AG04450 (cell line): ENCODE results near the gene RANBP9. TPM values are rescaled to one million over a fixed set of nuclear protein-coding genes. Genes with fewer than 3 reads are reported as not detected.

Source experiments
- CTCF ChIA-PET: fragments of 300-600, 350-600 bp; formaldehyde crosslinking; extraction: SDS; loops from one replicate; lab custom pipeline; 2022; ENCODE audit warnings: antibody characterized with exemption, inconsistent platforms; lab: Charles Lee
- POLR2A ChIA-PET: fragments of 350-600 bp; formaldehyde crosslinking; extraction: SDS; loops from one replicate; lab custom pipeline; 2021; ENCODE audit warnings: antibody characterized with exemption, inconsistent platforms; lab: Yijun Ruan, JAX
- DNase-seq: peaks from one replicate; pipeline ENCODE4 v3.0.0-alpha.2; 2011; ENCODE audit warnings: low read depth, low spot score
- H3K27ac ChIP-seq: one replicate; pipeline ENCODE4 v1.5.1; 2012; ENCODE audit warnings: low read depth, low read length, control low read depth
- H3K27me3 ChIP-seq: one replicate; pipeline ENCODE4 v1.6.0; 2012; ENCODE audit warnings: low read length; ENCODE audit not compliant: control insufficient read depth, insufficient read depth
- H3K4me3 ChIP-seq: 2 replicates; pipeline ENCODE4 v1.5.1; 2011; ENCODE audit warnings: mild to moderate bottlenecking, low read depth, low read length, control low read depth
- H3K9me3 ChIP-seq: 2 replicates; pipeline ENCODE4 v1.5.1; 2012; ENCODE audit warnings: low read length; ENCODE audit not compliant: control insufficient read depth, insufficient read depth
- CTCF ChIP-seq: IDR thresholded peaks from 2 replicates; pipeline ENCODE4 v1.5.1; 2011; ENCODE audit warnings: low read depth, low read length, control low read depth, inconsistent platforms
- polyA plus RNA-seq: library from polyadenylated mRNA; depleted of rRNA; stranded (reverse); fragments of >200 nt; gene quantifications from 2 replicates; pipeline ENCODE4 v1.2.3, GENCODE V29; 2011

Gene RANBP9
- polyA plus RNA-seq, 1 experiment = 37.7 TPM

- H3K27me3 ChIP-seq = no peaks in the 10 kb centered on the region
- POLR2A ChIA-PET = no interaction called here
- no peak for TF ChIP-seq CTCF
- no peak overlapping the region for H3K27ac ChIP-seq
- CTCF ChIA-PET = interaction anchor here (0.6 to 1.4 kb wide), 3 partner anchors 9 to 59 kb away, joined by 3 to 5 read pairs (median 3); partner anchors contain the start of gene NOL7
- no peak for DNase-seq
- no peak overlapping the region for H3K4me3 ChIP-seq
- no peaks in the 10 kb centered on the region for H3K9me3 ChIP-seq
Measured at GRCh38 chr6:13633343-13633742, 78.3 kb downstream of the RANBP9 start.

GRCh38 chr6:13630499-13630898 lies 81.1 kb downstream of the RANBP9 start:
- no peak for TF ChIP-seq CTCF
- ChIA-PET POLR2A (interaction anchor here (0.7 to 0.9 kb wide), 2 partner anchors 11 to 16 kb away, joined by 3 to 4 read pairs; partner anchors contain the start of gene NOL7), CTCF (interaction anchor here (0.9 kb wide), 1 partner anchor 15 kb away, joined by 8 read pairs; the partner anchor contains the start of gene NOL7)
- H3K27ac ChIP-seq = no peak overlapping the region
- no peaks in the 10 kb centered on the region for H3K9me3 ChIP-seq
- H3K4me3 ChIP-seq = no peak overlapping the region
- H3K27me3 ChIP-seq = no peaks in the 10 kb centered on the region
- DNase-seq = no peak

GRCh38 chr6:13629459-13630116 lies 82.0 kb downstream of the RANBP9 start:
- TF ChIP-seq CTCF = no peak
- Histone ChIP-seq H3K27ac (no peak overlapping the region), H3K4me3 (no peak overlapping the region), H3K9me3 (no peaks in the 10 kb centered on the region), H3K27me3 (no peaks in the 10 kb centered on the region)
- ChIA-PET POLR2A (interaction anchor here (0.7 to 0.9 kb wide), 2 partner anchors 12 to 15 kb away, joined by 3 to 4 read pairs; partner anchors contain the start of gene NOL7), CTCF (interaction anchor here (0.9 kb wide), 1 partner anchor 14 kb away, joined by 8 read pairs; the partner anchor contains the start of gene NOL7)
- no peak for DNase-seq

- no peak overlapping the region for H3K4me3 ChIP-seq
- H3K9me3 ChIP-seq = no peaks in the 10 kb centered on the region
- POLR2A ChIA-PET = no interaction called here
- H3K27ac ChIP-seq = no peak overlapping the region
- TF ChIP-seq CTCF = peak; percentile 60
- H3K27me3 ChIP-seq = no peaks in the 10 kb centered on the region
- DNase-seq = no peak
- CTCF ChIA-PET = interaction anchor here (0.6 to 2.5 kb wide), 14 partner anchors 9 to 442 kb away, joined by 3 to 19 read pairs (median 3); partner anchors contain the start of gene NOL7
Measured at GRCh38 chr6:13624871-13625288, 86.8 kb downstream of the RANBP9 start.

- CTCF ChIA-PET = interaction anchor here (1.0 to 5.6 kb wide), 5 partner anchors 8 to 282 kb away, joined by 3 to 37 read pairs (median 19); partner anchors contain the start of gene SIRT5
- POLR2A ChIA-PET = interaction anchor here (3.1 kb wide), 1 partner anchor 42 kb away, joined by 30 read pairs; the partner anchor contains the start of gene SIRT5
- no peaks in the 10 kb centered on the region for H3K27me3 ChIP-seq
- DNase-seq = no peak
- peaks cover 5% of the 10 kb centered on the region; the same call in 1 of the 2 replicates for H3K9me3 ChIP-seq
- H3K4me3 ChIP-seq = no peak overlapping the region
- TF ChIP-seq CTCF = no peak
- H3K27ac ChIP-seq = no peak overlapping the region
Measured at GRCh38 chr6:13617066-13617465, 94.6 kb downstream of the RANBP9 start.
